OCI-LY1 (cell line): Measurements from ENCODE around the gene PTP4A1.

Experiments used
- H2AFZ ChIP-seq: fragments of 200-600 bp; sonication (generic), shearing (Covaris generic); 2 replicates; pipeline ENCODE4 v1.6.0; 2014; ENCODE audit warnings: antibody characterized with exemption, mild to moderate bottlenecking, low read length
- H3F3A ChIP-seq: fragments of 200-600 bp; sonication (generic), shearing (Covaris generic); 2 replicates; pipeline ENCODE4 v1.6.0; 2014; ENCODE audit warnings: mild to moderate bottlenecking, antibody characterized with exemption, low read length, moderate library complexity; ENCODE audit not compliant: insufficient read depth
- H3K27ac ChIP-seq: fragments of 200-600 bp; sonication (generic); 2 replicates; pipeline ENCODE4 v1.5.1; 2014; ENCODE audit warnings: low read length, mixed run types, mild to moderate bottlenecking, low read depth; ENCODE audit not compliant: poor library complexity, severe bottlenecking
- H3K27me3 ChIP-seq: fragments of 200-600 bp; sonication (generic); 2 replicates; pipeline ENCODE4 v1.6.0; 2014; ENCODE audit warnings: antibody characterized with exemption, mild to moderate bottlenecking, low read length, moderate library complexity; ENCODE audit not compliant: insufficient read depth
- H3K36me3 ChIP-seq: fragments of 200-600 bp; sonication (generic); 2 replicates; pipeline ENCODE4 v1.6.1; 2014; ENCODE audit warnings: mild to moderate bottlenecking, antibody characterized with exemption, low read length, moderate library complexity, mixed read lengths; ENCODE audit not compliant: insufficient read depth
- H3K4me1 ChIP-seq: fragments of 200-600 bp; sonication (generic); 2 replicates; pipeline ENCODE4 v1.5.1; 2014; ENCODE audit warnings: mild to moderate bottlenecking, low read length, moderate library complexity; ENCODE audit not compliant: insufficient read depth, severe bottlenecking
- H3K4me2 ChIP-seq: fragments of 200-600 bp; sonication (generic), shearing (Covaris generic); 2 replicates; pipeline ENCODE4 v1.6.1; 2014; ENCODE audit warnings: low read length
- H3K4me3 ChIP-seq: fragments of 200-600 bp; sonication (generic); 2 replicates; pipeline ENCODE4 v1.5.1; 2014; ENCODE audit warnings: low read length, low read depth, mild to moderate bottlenecking, mixed read lengths; ENCODE audit not compliant: poor library complexity, severe bottlenecking
- H3K79me2 ChIP-seq: fragments of 200-600 bp; shearing (Covaris generic); 2 replicates; pipeline ENCODE4 v1.6.1; 2016; ENCODE audit warnings: mixed run types, low read length, mixed read lengths; ENCODE audit not compliant: insufficient read depth
- H3K9ac ChIP-seq: fragments of 200-600 bp; sonication (generic), shearing (Covaris generic); 2 replicates; pipeline ENCODE4 v1.6.1; 2014; ENCODE audit warnings: mild to moderate bottlenecking, low read length, mixed read lengths
- H3K9me2 ChIP-seq: fragments of 200-600 bp; sonication (generic), shearing (Covaris generic); 2 replicates; pipeline ENCODE4 v1.6.1; 2014; ENCODE audit warnings: low read depth, mild to moderate bottlenecking, low read length, mixed read lengths
- H3K9me3 ChIP-seq: fragments of 200-600 bp; shearing (Covaris generic); 2 replicates; pipeline ENCODE4 v1.6.1; 2014; ENCODE audit warnings: low read length, mixed read lengths
- H4K20me1 ChIP-seq: fragments of 200-600 bp; sonication (generic), shearing (Covaris generic); 2 replicates; pipeline ENCODE4 v1.6.0; 2016; ENCODE audit warnings: mild to moderate bottlenecking, low read length; ENCODE audit not compliant: insufficient read depth
- EZH2 ChIP-seq: fragments of 200-600 bp; sonication (generic), shearing (Covaris generic); IDR thresholded peaks from 2 replicates; pipeline ENCODE4 v1.8.0; 2017; ENCODE audit warnings: borderline replicate concordance, mixed run types, mild to moderate bottlenecking, antibody characterized with exemption, low read length, moderate library complexity, mixed read lengths
- TF ChIP-seq, protein P1 (sequence below): fragments of 200-600 bp; sonication (generic), shearing (Covaris generic); IDR thresholded peaks from 2 replicates; pipeline ENCODE4 v1.5.1; 2017; ENCODE audit warnings: mild to moderate bottlenecking, antibody characterized with exemption, low read length, moderate library complexity, mixed read lengths

Gene PTP4A1

GRCh38 chr6:63554782-63555181, 17.5 kb upstream of the PTP4A1 start:
- no peaks in the 10 kb centered on the region for H3K9me3 ChIP-seq
- H3K9me2 ChIP-seq: no peaks in the 10 kb centered on the region
- H3K36me3 ChIP-seq: no peaks in the 10 kb centered on the region
- no peak overlapping the region for H3K4me3 ChIP-seq
- no peak overlapping the region for H3K4me2 ChIP-seq
- H3K27me3 ChIP-seq: no peaks in the 10 kb centered on the region
- no peaks in the 10 kb centered on the region for H3F3A ChIP-seq
- no peak overlapping the region for H2AFZ ChIP-seq
- no peaks in the 10 kb centered on the region for H3K79me2 ChIP-seq
- no peak overlapping the region for H3K27ac ChIP-seq
- no peak for TF ChIP-seq EZH2
- TF ChIP-seq, protein P1, sequence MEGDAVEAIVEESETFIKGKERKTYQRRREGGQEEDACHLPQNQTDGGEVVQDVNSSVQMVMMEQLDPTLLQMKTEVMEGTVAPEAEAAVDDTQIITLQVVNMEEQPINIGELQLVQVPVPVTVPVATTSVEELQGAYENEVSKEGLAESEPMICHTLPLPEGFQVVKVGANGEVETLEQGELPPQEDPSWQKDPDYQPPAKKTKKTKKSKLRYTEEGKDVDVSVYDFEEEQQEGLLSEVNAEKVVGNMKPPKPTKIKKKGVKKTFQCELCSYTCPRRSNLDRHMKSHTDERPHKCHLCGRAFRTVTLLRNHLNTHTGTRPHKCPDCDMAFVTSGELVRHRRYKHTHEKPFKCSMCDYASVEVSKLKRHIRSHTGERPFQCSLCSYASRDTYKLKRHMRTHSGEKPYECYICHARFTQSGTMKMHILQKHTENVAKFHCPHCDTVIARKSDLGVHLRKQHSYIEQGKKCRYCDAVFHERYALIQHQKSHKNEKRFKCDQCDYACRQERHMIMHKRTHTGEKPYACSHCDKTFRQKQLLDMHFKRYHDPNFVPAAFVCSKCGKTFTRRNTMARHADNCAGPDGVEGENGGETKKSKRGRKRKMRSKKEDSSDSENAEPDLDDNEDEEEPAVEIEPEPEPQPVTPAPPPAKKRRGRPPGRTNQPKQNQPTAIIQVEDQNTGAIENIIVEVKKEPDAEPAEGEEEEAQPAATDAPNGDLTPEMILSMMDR: no peak
- H3K4me1 ChIP-seq: no peaks in the 10 kb centered on the region
- H4K20me1 ChIP-seq: no peaks in the 10 kb centered on the region
- no peak overlapping the region for H3K9ac ChIP-seq

GRCh38 chr6:63556369-63556768, 15.9 kb upstream of the PTP4A1 start:
- Histone ChIP-seq H2AFZ (no peak overlapping the region), H3K9me2 (no peaks in the 10 kb centered on the region), H3K9ac (no peak overlapping the region), H3K79me2 (no peaks in the 10 kb centered on the region), H3K27ac (no peak overlapping the region), H3K4me1 (no peaks in the 10 kb centered on the region), H3K27me3 (no peaks in the 10 kb centered on the region), H3K4me2 (no peak overlapping the region), H3K4me3 (no peak overlapping the region), H4K20me1 (no peaks in the 10 kb centered on the region; the same call in 1 of the 2 replicates), H3F3A (no peaks in the 10 kb centered on the region), H3K9me3 (no peaks in the 10 kb centered on the region), H3K36me3 (no peaks in the 10 kb centered on the region)
- no peak for TF ChIP-seq EZH2
- TF ChIP-seq, protein P1: no peak

DNA sequence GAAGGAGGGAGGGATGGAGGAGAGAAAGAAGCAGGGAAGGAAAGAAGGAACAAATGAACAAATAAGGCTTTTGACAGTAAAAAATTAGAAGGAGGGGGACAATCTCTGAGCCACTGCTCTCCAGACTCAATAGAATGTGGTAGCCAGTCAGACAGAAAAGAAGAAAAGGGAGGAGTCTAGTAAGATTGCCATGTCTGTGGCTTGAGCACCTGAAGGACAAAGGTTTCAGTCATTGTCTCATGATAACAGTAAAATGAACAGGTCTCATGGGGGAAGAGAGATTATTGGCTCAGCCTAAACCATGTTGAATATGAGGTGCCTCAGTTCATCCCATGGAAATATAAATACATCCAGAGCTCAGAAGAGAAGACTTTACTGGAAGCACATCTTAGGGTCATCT, 14.0 kb upstream of the PTP4A1 start:
- no peaks in the 10 kb centered on the region for H3K4me1 ChIP-seq
- H3K79me2 ChIP-seq: no peaks in the 10 kb centered on the region
- no peaks in the 10 kb centered on the region; the same call in 1 of the 2 replicates for H4K20me1 ChIP-seq
- H3K4me2 ChIP-seq: no peak overlapping the region
- no peak for TF ChIP-seq EZH2
- TF ChIP-seq, protein P1: no peak
- no peak overlapping the region for H3K4me3 ChIP-seq
- no peaks in the 10 kb centered on the region for H3F3A ChIP-seq
- no peaks in the 10 kb centered on the region for H3K27me3 ChIP-seq
- no peak overlapping the region for H3K27ac ChIP-seq
- no peak overlapping the region for H2AFZ ChIP-seq
- no peaks in the 10 kb centered on the region for H3K9me3 ChIP-seq
- H3K36me3 ChIP-seq: no peaks in the 10 kb centered on the region
- H3K9me2 ChIP-seq: no peaks in the 10 kb centered on the region
- no peak overlapping the region for H3K9ac ChIP-seq
